HepG2 (cell line): ENCODE measurements around the gene SYNJ2. TPM values are rescaled to one million over a fixed set of nuclear protein-coding genes. Genes with fewer than 3 reads are reported as not detected.

Source experiments
- ATAC-seq: fragments of 200-7000 bp; cut with Tn5 transposase; 3 replicates; pipeline ENCODE4 v1.9.1; 2020; ENCODE audit warnings: mild to moderate bottlenecking, moderate library complexity
- BruUV-seq: library from RNA; stranded (reverse); fragments of 400-500 nt; replicated peaks from 2 replicates; lab custom pipeline; 2021; lab: Mats Ljungman, UMichigan
- CTCF ChIA-PET: fragments of 300-600 bp; formaldehyde crosslinking; extraction: SDS; loops from one replicate; lab custom pipeline; 2021; ENCODE audit warnings: low total read pairs, inconsistent platforms, low intra/inter-chr PET ratio; lab: Yijun Ruan, JAX
- POLR2A ChIA-PET: fragments of 350-600 bp; sonication (Branson Sonifier 250); formaldehyde crosslinking; loops from one replicate; lab custom pipeline; 2020; ENCODE audit warnings: antibody characterized with exemption, inconsistent platforms; lab: Yijun Ruan, JAX
- DNase-seq: peaks from one replicate; pipeline ENCODE4 v3.0.0-alpha.2; 2015; ENCODE audit warnings: low spot score
- FAIRE-seq: peaks from 3 replicates; lab custom pipeline; 2011; peaks lifted over from hg19 to GRCh38; lab: Jason Lieb, UNC
- H2AFZ ChIP-seq: one replicate; pipeline ENCODE4 v1.6.1; 2011; ENCODE audit warnings: low read length, inconsistent platforms
- H3K27ac ChIP-seq: fragments of 300-600 bp; 3 replicates; pipeline ENCODE4 v1.8.0; 2011; ENCODE audit warnings: mixed run types, mild to moderate bottlenecking, mixed read lengths, low read length, inconsistent platforms; ENCODE audit not compliant: insufficient read depth; ENCODE audit errors: extremely low read length
- H3K27me3 ChIP-seq, 2 experiments: fragments of 200-600 bp in 1 of 2; 2 replicates in 1 of 2; 3 replicates in 1 of 2; pipeline versions ENCODE4 v1.6.0 to v1.8.0; 2011; ENCODE audit warnings: low read length in 2 of 2, mild to moderate bottlenecking in 2 of 2, moderate library complexity in 2 of 2, inconsistent platforms in 1 of 2; ENCODE audit not compliant: insufficient read depth in 2 of 2, control insufficient read depth in 1 of 2
- H3K36me3 ChIP-seq, 2 experiments: fragments of 200-600 bp in 1 of 2; replicated peaks in 1 of 2; 2 replicates in 1 of 2; 3 replicates in 1 of 2; pipeline versions ENCODE4 v1.5.1 to v1.8.0; 2011; ENCODE audit warnings: low read length in 2 of 2, inconsistent platforms in 1 of 2; ENCODE audit not compliant: insufficient read depth in 2 of 2, control insufficient read depth in 1 of 2
- H3K4me1 ChIP-seq: 2 replicates; pipeline ENCODE4 v1.5.1; 2012; ENCODE audit warnings: low read length, inconsistent platforms; ENCODE audit not compliant: insufficient read depth
- H3K4me2 ChIP-seq: 2 replicates; pipeline ENCODE4 v1.6.0; 2011; ENCODE audit warnings: low read depth, low read length, inconsistent platforms
- H3K4me3 ChIP-seq, 3 experiments: fragments of 200-600 bp in 1 of 3; sonication (generic), shearing (Covaris generic) in 1 of 3; replicated peaks in 1 of 3; 2 replicates each; pipeline ENCODE4 v1.5.1; 2011 to 2016; ENCODE audit warnings: low read length in 3 of 3, inconsistent platforms in 2 of 3, low read depth in 2 of 3, mild to moderate bottlenecking in 2 of 3, control low read depth in 1 of 3, mixed read lengths in 1 of 3; ENCODE audit not compliant: insufficient read depth in 1 of 3
- H3K79me2 ChIP-seq: one replicate; pipeline ENCODE4 v1.6.1; 2011; ENCODE audit warnings: low read length, inconsistent platforms; ENCODE audit not compliant: insufficient read depth
- H3K9ac ChIP-seq: 2 replicates; pipeline ENCODE4 v1.6.0; 2011; ENCODE audit warnings: mild to moderate bottlenecking, low read depth, low read length, inconsistent platforms; ENCODE audit not compliant: insufficient read depth
- H3K9me3 ChIP-seq: 2 replicates; pipeline ENCODE4 v1.5.1; 2012; ENCODE audit warnings: mild to moderate bottlenecking, low read length
- H4K20me1 ChIP-seq: 2 replicates; pipeline ENCODE4 v1.6.0; 2011; ENCODE audit warnings: inconsistent platforms, mild to moderate bottlenecking, low read length, moderate library complexity; ENCODE audit not compliant: insufficient read depth
- ARHGAP35 ChIP-seq: sonication (generic); formaldehyde crosslinking; IDR thresholded peaks from 2 replicates; pipeline ENCODE4 v1.9.0; 2022; ENCODE audit warnings: mild to moderate bottlenecking, inconsistent platforms, moderate library complexity, missing genetic modification reagents, borderline replicate concordance
- ASH2L ChIP-seq: fragments of 300-600, 200-600 bp; sonication (generic); IDR thresholded peaks from 2 replicates; pipeline ENCODE4 v1.7.0; 2017; ENCODE audit warnings: low read depth, mild to moderate bottlenecking, moderate library complexity, mixed read lengths, low read length; ENCODE audit not compliant: insufficient read length
- HNRNPUL1 ChIP-seq: fragments of 200-400 bp; formaldehyde crosslinking; IDR thresholded peaks from 2 replicates; pipeline ENCODE4 v1.6.1; 2017; ENCODE audit warnings: low read depth, mild to moderate bottlenecking, low read length, moderate library complexity
- KAT7 ChIP-seq: IDR thresholded peaks from 2 replicates; pipeline ENCODE4 v1.6.1; 2018; ENCODE audit warnings: borderline replicate concordance, missing compliant biosample characterization
- MAFF ChIP-seq: IDR thresholded peaks from 2 replicates; pipeline ENCODE4 v1.6.1; 2011; ENCODE audit warnings: low read depth, low read length, improper control_type of control experiment
- MTA1 ChIP-seq: sonication (generic); formaldehyde crosslinking; IDR thresholded peaks from 2 replicates; pipeline ENCODE4 v1.4.0; 2020; ENCODE audit warnings: missing genetic modification reagents, mild to moderate bottlenecking, borderline replicate concordance
- PBX3 ChIP-seq: sonication (generic); formaldehyde crosslinking; IDR thresholded peaks from 2 replicates; pipeline ENCODE4 v1.8.1; 2023; ENCODE audit warnings: missing genetic modification reagents, inconsistent platforms, borderline replicate concordance
- SIN3A ChIP-seq: IDR thresholded peaks from 2 replicates; pipeline ENCODE4 v1.6.1; 2011; ENCODE audit warnings: low read depth, mild to moderate bottlenecking, control low read depth, low read length, borderline replicate concordance
- SRSF4 ChIP-seq: fragments of 200-400 bp; formaldehyde crosslinking; IDR thresholded peaks from one replicate; pipeline ENCODE4 v1.6.1; 2018; ENCODE audit warnings: mild to moderate bottlenecking, low read depth, low read length, moderate library complexity; ENCODE audit not compliant: poor library complexity, severe bottlenecking
- SRY ChIP-seq: sonication (generic); formaldehyde crosslinking; IDR thresholded peaks from 2 replicates; pipeline ENCODE4 v1.8.0; 2022; ENCODE audit warnings: mild to moderate bottlenecking, missing genetic modification reagents
- TEAD2 ChIP-seq: sonication (generic); formaldehyde crosslinking; IDR thresholded peaks from 2 replicates; pipeline ENCODE4 v1.9.0; 2021; ENCODE audit warnings: missing genetic modification reagents
- ZBTB14 ChIP-seq: sonication (generic); formaldehyde crosslinking; IDR thresholded peaks from 2 replicates; pipeline ENCODE4 v1.4.0; 2020; ENCODE audit warnings: missing genetic modification reagents
- ZBTB42 ChIP-seq: sonication (generic); formaldehyde crosslinking; IDR thresholded peaks from 2 replicates; pipeline ENCODE4 v1.5.0; 2020; ENCODE audit warnings: mild to moderate bottlenecking, missing genetic modification reagents
- ZFP36 ChIP-seq: fragments of 150-350 bp; IDR thresholded peaks from 2 replicates; pipeline ENCODE4 v1.6.1; 2018; ENCODE audit warnings: borderline replicate concordance, low read length, low read depth; ENCODE audit not compliant: partially characterized antibody
- ZNF142 ChIP-seq: sonication (generic); formaldehyde crosslinking; IDR thresholded peaks from 2 replicates; pipeline ENCODE4 v1.4.0; 2020; ENCODE audit warnings: missing genetic modification reagents
- ZNF792 ChIP-seq: IDR thresholded peaks from 2 replicates; pipeline ENCODE4 v1.6.1; 2016
- ZSCAN9 ChIP-seq: IDR thresholded peaks from 2 replicates; pipeline ENCODE4 v1.6.1; 2016; ENCODE audit warnings: borderline replicate concordance
- WGBS: methylation state at CpG from one replicate; pipeline ENCODE4 v1.1.6; 2017; ENCODE audit warnings: low lambda C conversion rate; 5-methylcytosine and 5-hydroxymethylcytosine counted together
- in situ Hi-C: cut with HindIII; loops from 2 replicates; pipeline ENCODE4 v1.10.0; 2017; ENCODE audit warnings: low pct_unique_long_range_greater_than_20kb; ENCODE audit not compliant: extremely low pct_ligation_motif_present
- intact Hi-C: fragments of 100-400 bp; cut with micrococcal nuclease; formaldehyde crosslinking; loops from one replicate; pipeline ENCODE4 v1.10.0; 2022; ENCODE audit not compliant: unreplicated experiment
- polyA plus RNA-seq, 8 experiments: library from polyadenylated mRNA; depleted of rRNA in 3 of 8; stranded (reverse) in 7 of 8; unstranded in 1 of 8; fragments of >200 nt; fragmentation: Illumina TruSeq in 4 of 8; extraction: Trizol in 4 of 8; gene quantifications; 2 replicates each; pipeline versions ENCODE4 v1.2.1 to v1.2.3, GENCODE V29; 2011 to 2016; ENCODE audit warnings: low read depth in 4 of 8, missing spikeins in 1 of 8, mixed read lengths in 1 of 8; ENCODE audit not compliant: insufficient read depth in 1 of 8
- total RNA-seq, 5 experiments: library from RNA; depleted of rRNA; stranded (reverse); fragments of >200 nt; fragmentation: Illumina TruSeq; extraction: Trizol; gene quantifications; 2 replicates each; pipeline ENCODE4 v1.2.3, GENCODE V29; 2016; ENCODE audit warnings: low read depth in 1 of 5

The SYNJ2 gene
- total and polyA plus RNA-seq, 2 of the 13 experiments (the other 11 are each of a cell fraction or from before 2014, with no cell fraction given), result 39.1 to 57.6 TPM

GRCh38 chr6:157962601-157963302, 18.9 kb upstream of the SYNJ2 start:
- H3K9ac ChIP-seq, result no peak overlapping the region
- no TSS peak for BruUV-seq
- no peak overlapping the region for H3K27ac ChIP-seq
- POLR2A ChIA-PET, result interaction anchor here (1.9 kb wide), 1 partner anchor 9 kb away, joined by 7 read pairs; no protein-coding TSS in a partner anchor
- H3K36me3 ChIP-seq, result no peaks in the 10 kb centered on the region
- FAIRE-seq, result no peak
- no peak overlapping the region for H2AFZ ChIP-seq
- H3K79me2 ChIP-seq, result no peaks in the 10 kb centered on the region
- no peaks in the 10 kb centered on the region for H3K27me3 ChIP-seq
- intact Hi-C loops, result no loop called here
- no peak for ATAC-seq
- H4K20me1 ChIP-seq, result no peaks in the 10 kb centered on the region
- peaks cover 36% of the 10 kb centered on the region for H3K4me1 ChIP-seq
- H3K4me3 ChIP-seq, result no peak overlapping the region
- DNase-seq, result no peak
- in situ Hi-C loops, result no loop called here
- WGBS, result 86% methylated on average over 12 of the region's 12 CpGs
- CTCF ChIA-PET, result no interaction called here
- H3K4me2 ChIP-seq, result no peak overlapping the region
- peaks cover 19% of the 10 kb centered on the region for H3K9me3 ChIP-seq
- TF ChIP-seq ARHGAP35 (no peak), MAFF (no peak), KAT7 (CRISPR knock-in tag) (no peak), HNRNPUL1 (no peak), PBX3 (CRISPR knock-in tag) (no peak), ZBTB42 (CRISPR knock-in tag) (no peak), SRY (CRISPR knock-in tag) (no peak), ZNF792 (no peak), TEAD2 (no peak), ZFP36 (no peak), MTA1 (CRISPR knock-in tag) (no peak), SIN3A (no peak), ZBTB14 (CRISPR knock-in tag) (no peak), ZNF142 (CRISPR knock-in tag) (no peak), ZSCAN9 (CRISPR knock-in tag) (no peak), ASH2L (no peak), SRSF4 (no peak)
